HG03175 (cell line): ENCODE results near the gene TMED9.

ENCODE experiments used
- ATAC-seq: cut with Tn5 transposase; IDR thresholded peaks from one replicate; pipeline ENCODE4 v1.9.1; 2021; ENCODE audit warnings: mild to moderate bottlenecking, moderate library complexity; ENCODE audit not compliant: unreplicated experiment

TMED9 gene

GRCh38 chr5:177576169-177576568, 15.8 kb upstream of the TMED9 start:
- no peak for ATAC-seq

GRCh38 chr5:177578316-177578715, 13.7 kb upstream of the TMED9 start:
- no peak for ATAC-seq

GRCh38 chr5:177588413-177588909, 3.5 kb upstream of the TMED9 start:
- no peak for ATAC-seq

- no peak for ATAC-seq
These were observed 1.6 kb upstream of the TMED9 start for GRCh38 chr5:177590406-177590805.

GRCh38 chr5:177591690-177592009, 353 bp upstream of the TMED9 start:
- no peak for ATAC-seq

GRCh38 chr5:177592905-177593304, 902 bp downstream of the TMED9 start:
- no peak for ATAC-seq

GRCh38 chr5:177593511-177593910, 1.5 kb downstream of the TMED9 start:
- no peak for ATAC-seq

GRCh38 chr5:177594071-177594470, 2.1 kb downstream of the TMED9 start:
- ATAC-seq, result no peak

GRCh38 chr5:177595026-177595585, 3.1 kb downstream of the TMED9 start:
- ATAC-seq, result no peak

- no peak for ATAC-seq
These were observed 4.2 kb downstream of the TMED9 start for GRCh38 chr5:177595991-177596774.

- no peak for ATAC-seq
These were observed 4.8 kb downstream of the TMED9 start for GRCh38 chr5:177596775-177597238.

GRCh38 chr5:177598477-177598876, 6.5 kb downstream of the TMED9 start:
- no peak for ATAC-seq

- ATAC-seq, result peak; percentile 85
These were observed 7.9 kb downstream of the TMED9 start, which contains the start of gene B4GALT7 for GRCh38 chr5:177599731-177600507. B4GALT7 (plus strand) TSS chr5:177600132; CDS start chr5:177600211, 79 bp downstream.

GRCh38 chr5:177600508-177601018, 8.6 kb downstream of the TMED9 start:
- no peak for ATAC-seq

- no peak for ATAC-seq
These were observed 9.1 kb downstream of the TMED9 start for GRCh38 chr5:177601126-177601525.

GRCh38 chr5:177601577-177602457, 9.8 kb downstream of the TMED9 start:
- ATAC-seq, result no peak

GRCh38 chr5:177602458-177602830, 10.4 kb downstream of the TMED9 start:
- ATAC-seq, result no peak

- ATAC-seq, result no peak
These were observed 11.6 kb downstream of the TMED9 start for GRCh38 chr5:177603631-177604030.

- no peak for ATAC-seq
These were observed 12.1 kb downstream of the TMED9 start for GRCh38 chr5:177604116-177604521.

GRCh38 chr5:177604656-177605055, 12.7 kb downstream of the TMED9 start:
- no peak for ATAC-seq
